ENCODE measurements around the gene ANKS6. TPM values are rescaled to one million over a fixed set of nuclear protein-coding genes. Genes with fewer than 3 reads are reported as not detected.

Gene ANKS6
- total RNA-seq, 1 donor from 2014 or later = 16.0 TPM

GRCh38 chr9:98809311-98810101 is 13.2 kb upstream of the ANKS6 start:
- H3K9me3 ChIP-seq (ENCODE audit: low read depth) = no peaks in the 10 kb centered on the region
- peaks cover 11% of the 10 kb centered on the region for H4K20me1 ChIP-seq (ENCODE audit: low read depth)
- H3F3A ChIP-seq (ENCODE audit: low read depth) = peaks cover 36% of the 10 kb centered on the region

GRCh38 chr9:98808875-98809274 is 12.5 kb upstream of the ANKS6 start:
- H3K4me3 Mint-ChIP-seq = peak overlapping the region; percentile 90
- peak overlapping the region; percentile 67 for H3K4me3 ChIP-seq
- H3K4me2 ChIP-seq = peak overlapping the region; percentile 98
- H4K20me1 ChIP-seq (ENCODE audit: low read depth) = peaks cover 11% of the 10 kb centered on the region
- peaks cover 47% of the 10 kb centered on the region for H3K4me1 Mint-ChIP-seq
- H3K27ac Mint-ChIP-seq = peak overlapping the region; percentile 96
- peaks cover 12% of the 10 kb centered on the region for H3K27me3 Mint-ChIP-seq (ENCODE audit: insufficient read depth, low read depth)
- peaks cover 36% of the 10 kb centered on the region for H3F3A ChIP-seq (ENCODE audit: low read depth)
- peaks cover 3% of the 10 kb centered on the region for H3K27me3 ChIP-seq
- H3K27ac ChIP-seq = no peak overlapping the region
- TF ChIP-seq CTCF (IDR thresholded peaks at IDR 0.05) = no peak
- TF ChIP-seq EZH2 (IDR thresholded peaks at IDR 0.05) = no peak
- no peak for TF ChIP-seq EZH2phosphoT487 (IDR thresholded peaks at IDR 0.05)
- H3K36me3 Mint-ChIP-seq = peaks cover 6% of the 10 kb centered on the region
- H3K79me2 ChIP-seq (ENCODE audit: low read depth) = peaks cover 20% of the 10 kb centered on the region
- peaks cover 29% of the 10 kb centered on the region for H3K4me1 ChIP-seq
- H3K9me3 Mint-ChIP-seq = peaks cover 2% of the 10 kb centered on the region
- DNase-seq (ENCODE audit: low spot score) = no peak
- H2AFZ ChIP-seq (replicated peaks) = no peak overlapping the region
- H3K9me3 ChIP-seq (ENCODE audit: low read depth) = no peaks in the 10 kb centered on the region
- H3K36me3 ChIP-seq = no peaks in the 10 kb centered on the region
- H3K9ac ChIP-seq = no peak overlapping the region

More at GRCh38 chr9:98809311-98810101, 13.2 kb upstream of the ANKS6 start:
- peaks cover 47% of the 10 kb centered on the region for H3K4me1 Mint-ChIP-seq
- DNase-seq (ENCODE audit: low spot score) = peak; percentile 74
- H3K79me2 ChIP-seq (ENCODE audit: low read depth) = peaks cover 20% of the 10 kb centered on the region
- H2AFZ ChIP-seq (replicated peaks) = no peak overlapping the region
- no peak overlapping the region for H3K27ac ChIP-seq
- peak overlapping the region; percentile 98 for H3K4me2 ChIP-seq
- no peak overlapping the region for H3K9ac ChIP-seq
- H3K4me1 ChIP-seq = peaks cover 29% of the 10 kb centered on the region
- H3K4me3 ChIP-seq = no peak overlapping the region
- H3K27ac Mint-ChIP-seq = peak overlapping the region; percentile 96
- TF ChIP-seq CTCF (IDR thresholded peaks at IDR 0.05) (no peak), EZH2phosphoT487 (IDR thresholded peaks at IDR 0.05) (no peak), EZH2 (IDR thresholded peaks at IDR 0.05) (no peak)
- H3K4me3 Mint-ChIP-seq = peak overlapping the region; percentile 90
- peaks cover 10% of the 10 kb centered on the region for H3K36me3 Mint-ChIP-seq
- peaks cover 4% of the 10 kb centered on the region for H3K9me3 Mint-ChIP-seq
- peaks cover 3% of the 10 kb centered on the region for H3K27me3 ChIP-seq
- H3K36me3 ChIP-seq = no peaks in the 10 kb centered on the region
- H3K27me3 Mint-ChIP-seq (ENCODE audit: insufficient read depth, low read depth) = peaks cover 12% of the 10 kb centered on the region

GRCh38 chr9:98808411-98808815 is 12.1 kb upstream of the ANKS6 start:
- Mint-ChIP-seq H3K27me3 (ENCODE audit: insufficient read depth, low read depth) (peaks cover 12% of the 10 kb centered on the region), H3K4me1 (peaks cover 47% of the 10 kb centered on the region), H3K36me3 (peaks cover 5% of the 10 kb centered on the region), H3K27ac (peak overlapping the region; percentile 15), H3K4me3 (peak overlapping the region; percentile 90), H3K9me3 (peaks cover 2% of the 10 kb centered on the region)
- Histone ChIP-seq H3K27ac (no peak overlapping the region), H3K4me1 (peaks cover 29% of the 10 kb centered on the region), H3K36me3 (no peaks in the 10 kb centered on the region), H4K20me1 (ENCODE audit: low read depth) (peaks cover 11% of the 10 kb centered on the region), H3K9ac (no peak overlapping the region), H2AFZ (replicated peaks) (no peak overlapping the region), H3F3A (ENCODE audit: low read depth) (peaks cover 36% of the 10 kb centered on the region), H3K4me2 (peak overlapping the region; percentile 98), H3K4me3 (peak overlapping the region; percentile 67), H3K9me3 (ENCODE audit: low read depth) (no peaks in the 10 kb centered on the region), H3K79me2 (ENCODE audit: low read depth) (peaks cover 20% of the 10 kb centered on the region), H3K27me3 (peaks cover 3% of the 10 kb centered on the region)
- DNase-seq (ENCODE audit: low spot score) = no peak
- TF ChIP-seq EZH2 (IDR thresholded peaks at IDR 0.05) (no peak), CTCF (IDR thresholded peaks at IDR 0.05) (no peak), EZH2phosphoT487 (IDR thresholded peaks at IDR 0.05) (no peak)
